Measurements from ENCODE around the gene QRICH1.
A peak's percentile ranks its signal among the peaks of the same experiment; 100 is the strongest.

Gene QRICH1

GRCh38 chr3:49025005-49025792 is 68.7 kb downstream of the QRICH1 start:
- Mint-ChIP-seq H3K27me3 (no peaks in the 10 kb centered on the region), H3K4me1 (ENCODE audit: low read depth in 2 of 2) (peaks cover 38 to 41% of the 10 kb centered on the region in 2 donors), H3K9me3 (no peaks in the 10 kb centered on the region), H3K27ac (peak overlapping the region; percentile 91 to 99), H3K4me3 (no peak overlapping the region), H3K36me3 (ENCODE audit: insufficient read depth) (peaks cover 86% of the 10 kb centered on the region)
- no peak for DNase-seq
- no peak for ATAC-seq (replicated peaks)

- Mint-ChIP-seq H3K4me3 (no peak overlapping the region), H3K27me3 (no peaks in the 10 kb centered on the region), H3K9me3 (no peaks in the 10 kb centered on the region), H3K36me3 (ENCODE audit: insufficient read depth) (peaks cover 83% of the 10 kb centered on the region), H3K4me1 (ENCODE audit: low read depth in 2 of 2) (peaks cover 38 to 42% of the 10 kb centered on the region in 2 donors), H3K27ac (peak overlapping the region in 1 of 2 donors; percentile 99)
- ATAC-seq (replicated peaks) = no peak
- DNase-seq = no peak
Observed at GRCh38 chr3:49024449-49024848, 69.4 kb downstream of the QRICH1 start.

- peak overlapping the region in 1 of 2 donors; percentile 69 for H3K27ac Mint-ChIP-seq
Observed at GRCh38 chr3:49023775-49024174, 70.1 kb downstream of the QRICH1 start.

GRCh38 chr3:49022688-49023171 is 71.1 kb downstream of the QRICH1 start:
- Mint-ChIP-seq H3K27ac (peak overlapping the region; percentile 94 to 98), H3K4me3 (peak overlapping the region; percentile 91 to 96), H3K27me3 (no peaks in the 10 kb centered on the region), H3K4me1 (ENCODE audit: low read depth in 2 of 2) (peaks cover 27 to 32% of the 10 kb centered on the region in 2 donors), H3K9me3 (no peaks in the 10 kb centered on the region), H3K36me3 (ENCODE audit: insufficient read depth) (peaks cover 73% of the 10 kb centered on the region)
- DNase-seq (no peak), ATAC-seq (replicated peaks) (no peak)

More at GRCh38 chr3:49023775-49024174, 70.1 kb downstream of the QRICH1 start:
- DNase-seq (no peak), ATAC-seq (replicated peaks) (no peak)
- peaks cover 76% of the 10 kb centered on the region for H3K36me3 Mint-ChIP-seq (ENCODE audit: insufficient read depth)
- H3K4me1 Mint-ChIP-seq (ENCODE audit: low read depth in 2 of 2) = peaks cover 33 to 36% of the 10 kb centered on the region in 2 donors
- peak overlapping the region; percentile 91 to 96 for H3K4me3 Mint-ChIP-seq
- H3K9me3 Mint-ChIP-seq = no peaks in the 10 kb centered on the region
- H3K27me3 Mint-ChIP-seq = no peaks in the 10 kb centered on the region

- Mint-ChIP-seq H3K4me3 (peak within 1 kb of the TSS; percentile 91 to 96), H3K27ac (peak within 1 kb of the TSS; percentile 94 to 98), H3K36me3 (ENCODE audit: insufficient read depth) (peaks cover 67% of the 10 kb centered on the region), H3K4me1 (ENCODE audit: low read depth in 2 of 2) (peaks cover 23 to 37% of the 10 kb centered on the region in 2 donors), H3K27me3 (no peaks in the 10 kb centered on the region), H3K9me3 (no peaks in the 10 kb centered on the region)
- ATAC-seq (replicated peaks) (peak; percentile 80), DNase-seq (peak; percentile 91 to 93 (median 91))
Observed at GRCh38 chr3:49021813-49022687, 71.8 kb downstream of the QRICH1 start, which contains the start of gene NDUFAF3. NDUFAF3 (plus strand) TSS chr3:49022121; CDS start chr3:49022145, 24 bp downstream.

GRCh38 chr3:49021213-49021812 is 72.6 kb downstream of the QRICH1 start:
- Mint-ChIP-seq H3K27me3 (no peaks in the 10 kb centered on the region), H3K36me3 (ENCODE audit: insufficient read depth) (peaks cover 60% of the 10 kb centered on the region), H3K27ac (peak overlapping the region; percentile 94 to 98), H3K4me1 (ENCODE audit: low read depth in 2 of 2) (peaks cover 22 to 40% of the 10 kb centered on the region in 2 donors), H3K4me3 (peak overlapping the region; percentile 91 to 96), H3K9me3 (no peaks in the 10 kb centered on the region)
- ATAC-seq (replicated peaks) (peak; percentile 75), DNase-seq (peak; percentile 98 to 99 (median 98))

- DNase-seq = no peak
- ATAC-seq (replicated peaks) = no peak
- Mint-ChIP-seq H3K4me1 (ENCODE audit: low read depth in 2 of 2) (peaks cover 19 to 37% of the 10 kb centered on the region in 2 donors), H3K9me3 (no peaks in the 10 kb centered on the region), H3K27me3 (no peaks in the 10 kb centered on the region), H3K4me3 (peak overlapping the region; percentile 91 to 96), H3K36me3 (ENCODE audit: insufficient read depth) (peaks cover 53% of the 10 kb centered on the region), H3K27ac (peak overlapping the region; percentile 94 to 98)
Observed at GRCh38 chr3:49020330-49021212, 73.3 kb downstream of the QRICH1 start.

GRCh38 chr3:49019941-49020329 is 73.9 kb downstream of the QRICH1 start:
- Mint-ChIP-seq H3K9me3 (no peaks in the 10 kb centered on the region), H3K4me3 (peak overlapping the region; percentile 91 to 96), H3K27me3 (no peaks in the 10 kb centered on the region), H3K36me3 (ENCODE audit: insufficient read depth) (peaks cover 53% of the 10 kb centered on the region), H3K27ac (peak overlapping the region; percentile 94 to 98), H3K4me1 (ENCODE audit: low read depth in 2 of 2) (peaks cover 14 to 38% of the 10 kb centered on the region in 2 donors)
- ATAC-seq (replicated peaks) (no peak), DNase-seq (no peak)

GRCh38 chr3:49018707-49019006 is 75.2 kb downstream of the QRICH1 start:
- H3K27me3 Mint-ChIP-seq = no peaks in the 10 kb centered on the region
- ATAC-seq (replicated peaks) (no peak), DNase-seq (no peak)
- H3K9me3 Mint-ChIP-seq = no peaks in the 10 kb centered on the region
- H3K4me1 Mint-ChIP-seq (ENCODE audit: low read depth in 2 of 2) = peaks cover 14 to 43% of the 10 kb centered on the region in 2 donors
- peak overlapping the region; percentile 76 to 83 for H3K27ac Mint-ChIP-seq
- peak overlapping the region; percentile 86 to 91 for H3K4me3 Mint-ChIP-seq
- H3K36me3 Mint-ChIP-seq (ENCODE audit: insufficient read depth) = peaks cover 50% of the 10 kb centered on the region

- no peaks in the 10 kb centered on the region for H3K9me3 Mint-ChIP-seq
- H3K27me3 Mint-ChIP-seq = no peaks in the 10 kb centered on the region
- H3K4me1 Mint-ChIP-seq (ENCODE audit: low read depth in 2 of 2) = peaks cover 13 to 48% of the 10 kb centered on the region in 2 donors
- H3K36me3 Mint-ChIP-seq (ENCODE audit: insufficient read depth) = peaks cover 47% of the 10 kb centered on the region
- DNase-seq (peak in 2 of 3 experiments; percentile 54 to 57), ATAC-seq (replicated peaks) (peak; percentile 23)
- peak within 1 kb of the TSS; percentile 91 to 96 for H3K4me3 Mint-ChIP-seq
- H3K27ac Mint-ChIP-seq = peak within 1 kb of the TSS; percentile 76 to 83
Observed at GRCh38 chr3:49017971-49018706, 75.7 kb downstream of the QRICH1 start, which contains the start of gene DALRD3. DALRD3 (minus strand) TSS chr3:49018580; CDS start chr3:49018564, 16 bp downstream.

GRCh38 chr3:49017229-49017970 is 76.5 kb downstream of the QRICH1 start:
- no peak for ATAC-seq (replicated peaks)
- Mint-ChIP-seq H3K27ac (peak overlapping the region; percentile 76 to 83), H3K4me3 (peak overlapping the region; percentile 86 to 91), H3K9me3 (no peaks in the 10 kb centered on the region), H3K27me3 (no peaks in the 10 kb centered on the region), H3K36me3 (ENCODE audit: insufficient read depth) (peaks cover 46% of the 10 kb centered on the region), H3K4me1 (ENCODE audit: low read depth in 2 of 2) (peaks cover 8 to 43% of the 10 kb centered on the region in 2 donors)
- no peak for DNase-seq
